Esophagus squamous epithelium (tissue), 5 donors: Measurements from ENCODE around the gene HSF2BP. TPM values are rescaled to one million over a fixed set of nuclear protein-coding genes. Genes with fewer than 3 reads are reported as not detected.
"Not testable (repeated sequence)": the region's sequence is repeated elsewhere in the genome, so short reads cannot be mapped to it uniquely, and the experiment has no call there.

Experiments
- DNase-seq: peaks from one replicate; lab custom pipeline; 2025; lab: John Stamatoyannopoulos, UW
- H3K27ac ChIP-seq, 4 donors: fragments of 200-600 bp; sonication (generic); one replicate each; pipeline ENCODE4 v1.5.1; 2016 to 2019; ENCODE audit warnings: mild to moderate bottlenecking in 1 of 4
- H3K27me3 ChIP-seq, 4 donors: fragments of 200-600 bp; sonication (generic); 1 replicate in 3 of 4; 2 replicates in 1 of 4; pipeline versions ENCODE4 v1.5.1 to v1.6.0; 2017 to 2021; ENCODE audit warnings: antibody characterized with exemption in 1 of 4
- H3K36me3 ChIP-seq, 3 donors: fragments of 200-600 bp; sonication (generic); one replicate each; pipeline ENCODE4 v1.5.1; 2016 to 2019
- H3K4me1 ChIP-seq, 3 donors: fragments of 200-600 bp; sonication (generic); one replicate each; pipeline ENCODE4 v1.5.1; 2017 to 2019
- H3K4me3 ChIP-seq, 4 donors: fragments of 200-600 bp; sonication (generic); 1 replicate in 3 of 4; 2 replicates in 1 of 4; pipeline ENCODE4 v1.5.1; 2016 to 2019; ENCODE audit warnings: mild to moderate bottlenecking in 2 of 4, moderate library complexity in 1 of 4
- H3K9me3 ChIP-seq, 3 donors: fragments of 200-600 bp; sonication (generic); one replicate each; pipeline ENCODE4 v1.5.1; 2016 to 2019
- POLR2A ChIP-seq, 4 donors: fragments of 450-650 bp; IDR thresholded peaks; one replicate each; pipeline ENCODE4 v1.6.1; 2017; ENCODE audit warnings: antibody characterized with exemption in 4 of 4, mild to moderate bottlenecking in 4 of 4, moderate library complexity in 3 of 4
- WGBS, 2 donors: methylation state at CpG; one replicate each; pipeline ENCODE4 v1.1.5; 2018; 5-methylcytosine and 5-hydroxymethylcytosine counted together
- intact Hi-C: fragments of 100-400 bp; cut with DNase I; formaldehyde crosslinking; loops from one replicate; pipeline ENCODE4 v1.15.0; 2022
- total RNA-seq, 4 donors: library from RNA; depleted of rRNA; stranded (reverse); fragments of >200 nt; gene quantifications; one replicate each; pipeline ENCODE4 v1.1.0, GENCODE V29; 2016
- TF ChIP-seq, protein P1 (sequence below), 6 experiments: fragments of 450-650 bp in 4 of 6; fragments of 200-600 bp in 2 of 6; sonication (generic) in 2 of 6; IDR thresholded peaks; one replicate each; pipeline ENCODE4 v1.5.1; 2016 to 2019; ENCODE audit warnings: antibody characterized with exemption in 6 of 6, mild to moderate bottlenecking in 4 of 6, moderate library complexity in 4 of 6
- donor health status: DM: yes; HTN: yes; CAD: no.

The HSF2BP gene
- total RNA-seq, 4 donors from 2014 or later: 0.35 to 1.1 (median 0.76) TPM; not detected in 1

GRCh38 chr21:43652616-43653015, 6.7 kb downstream of the HSF2BP start:
- no peak for DNase-seq
- TF ChIP-seq POLR2A (IDR thresholded peaks at IDR 0.05): no peak
- TF ChIP-seq, protein P1, sequence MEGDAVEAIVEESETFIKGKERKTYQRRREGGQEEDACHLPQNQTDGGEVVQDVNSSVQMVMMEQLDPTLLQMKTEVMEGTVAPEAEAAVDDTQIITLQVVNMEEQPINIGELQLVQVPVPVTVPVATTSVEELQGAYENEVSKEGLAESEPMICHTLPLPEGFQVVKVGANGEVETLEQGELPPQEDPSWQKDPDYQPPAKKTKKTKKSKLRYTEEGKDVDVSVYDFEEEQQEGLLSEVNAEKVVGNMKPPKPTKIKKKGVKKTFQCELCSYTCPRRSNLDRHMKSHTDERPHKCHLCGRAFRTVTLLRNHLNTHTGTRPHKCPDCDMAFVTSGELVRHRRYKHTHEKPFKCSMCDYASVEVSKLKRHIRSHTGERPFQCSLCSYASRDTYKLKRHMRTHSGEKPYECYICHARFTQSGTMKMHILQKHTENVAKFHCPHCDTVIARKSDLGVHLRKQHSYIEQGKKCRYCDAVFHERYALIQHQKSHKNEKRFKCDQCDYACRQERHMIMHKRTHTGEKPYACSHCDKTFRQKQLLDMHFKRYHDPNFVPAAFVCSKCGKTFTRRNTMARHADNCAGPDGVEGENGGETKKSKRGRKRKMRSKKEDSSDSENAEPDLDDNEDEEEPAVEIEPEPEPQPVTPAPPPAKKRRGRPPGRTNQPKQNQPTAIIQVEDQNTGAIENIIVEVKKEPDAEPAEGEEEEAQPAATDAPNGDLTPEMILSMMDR (IDR thresholded peaks at IDR 0.05): no peak

DNA sequence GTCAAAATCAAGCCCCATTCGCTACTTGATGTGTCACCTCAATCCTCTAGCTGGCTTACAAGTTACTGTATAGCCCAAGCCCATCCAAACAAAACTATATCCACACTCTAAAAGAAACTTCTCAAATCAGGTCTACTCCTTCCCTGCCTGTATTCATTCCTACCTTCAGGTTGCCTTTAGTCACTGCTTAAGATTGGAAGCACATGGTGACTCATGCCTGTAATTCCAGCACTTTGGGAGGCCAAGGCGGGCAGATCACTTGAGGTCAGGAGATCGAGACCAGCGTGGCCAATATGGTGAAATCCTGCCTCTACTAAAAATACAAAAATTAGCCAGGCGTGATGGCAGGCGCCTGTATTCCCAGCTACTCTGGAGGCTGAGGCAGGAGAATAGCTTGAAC, 7.4 kb downstream of the HSF2BP start:
- H3K4me1 ChIP-seq, H3K4me3 ChIP-seq, H3K27me3 ChIP-seq, H3K9me3 ChIP-seq, DNase-seq, H3K36me3 ChIP-seq, H3K27ac ChIP-seq, intact Hi-C loops: not testable (repeated sequence)
- WGBS, 2 donors: 86 to 88% methylated on average over 6 of the region's 6 CpGs

More at GRCh38 chr21:43652616-43653015, 6.7 kb downstream of the HSF2BP start:
- H3K27ac ChIP-seq: no peak overlapping the region
- intact Hi-C loops: no loop called here
- H3K4me1 ChIP-seq: peaks cover 0 to 4% (median 2%) of the 10 kb centered on the region in 3 donors
- no peaks in the 10 kb centered on the region for H3K36me3 ChIP-seq
- WGBS, 2 donors: 76 to 77% methylated on average over 6 of the region's 6 CpGs
- no peaks in the 10 kb centered on the region for H3K27me3 ChIP-seq
- no peak overlapping the region for H3K4me3 ChIP-seq
- no peaks in the 10 kb centered on the region for H3K9me3 ChIP-seq

DNA sequence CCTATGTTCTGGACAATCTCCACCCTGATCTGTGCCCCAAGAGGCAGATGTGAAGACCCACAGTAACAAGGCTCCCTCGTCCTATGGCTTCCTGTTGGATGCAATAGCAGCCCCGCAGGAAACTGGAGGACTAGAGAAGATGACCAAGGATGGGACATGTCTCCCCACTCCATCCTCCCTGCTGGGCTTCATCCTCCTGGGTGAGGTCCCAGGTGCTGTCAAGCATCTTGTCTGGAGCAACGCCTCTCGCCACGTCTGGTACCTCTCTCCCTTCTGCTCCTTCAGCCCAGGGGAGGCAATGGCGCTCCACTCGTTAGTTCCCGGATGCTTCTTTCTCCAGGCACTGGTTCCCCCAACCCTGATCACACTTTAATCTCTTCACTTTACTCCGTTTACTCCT, 11.1 kb downstream of the HSF2BP start:
- no peak for DNase-seq
- Histone ChIP-seq H3K4me1 (peaks cover 0 to 21% (median 9%) of the 10 kb centered on the region in 3 donors), H3K9me3 (no peaks in the 10 kb centered on the region), H3K27ac (no peak overlapping the region), H3K36me3 (no peaks in the 10 kb centered on the region), H3K4me3 (no peak overlapping the region), H3K27me3 (no peaks in the 10 kb centered on the region)
- WGBS, 2 donors: 67 to 78% methylated on average over 8 to 9 of the region's 9 CpGs
- intact Hi-C loops: no loop called here
- TF ChIP-seq POLR2A (IDR thresholded peaks at IDR 0.05): no peak
- TF ChIP-seq, protein P1 (IDR thresholded peaks at IDR 0.05): no peak

DNA sequence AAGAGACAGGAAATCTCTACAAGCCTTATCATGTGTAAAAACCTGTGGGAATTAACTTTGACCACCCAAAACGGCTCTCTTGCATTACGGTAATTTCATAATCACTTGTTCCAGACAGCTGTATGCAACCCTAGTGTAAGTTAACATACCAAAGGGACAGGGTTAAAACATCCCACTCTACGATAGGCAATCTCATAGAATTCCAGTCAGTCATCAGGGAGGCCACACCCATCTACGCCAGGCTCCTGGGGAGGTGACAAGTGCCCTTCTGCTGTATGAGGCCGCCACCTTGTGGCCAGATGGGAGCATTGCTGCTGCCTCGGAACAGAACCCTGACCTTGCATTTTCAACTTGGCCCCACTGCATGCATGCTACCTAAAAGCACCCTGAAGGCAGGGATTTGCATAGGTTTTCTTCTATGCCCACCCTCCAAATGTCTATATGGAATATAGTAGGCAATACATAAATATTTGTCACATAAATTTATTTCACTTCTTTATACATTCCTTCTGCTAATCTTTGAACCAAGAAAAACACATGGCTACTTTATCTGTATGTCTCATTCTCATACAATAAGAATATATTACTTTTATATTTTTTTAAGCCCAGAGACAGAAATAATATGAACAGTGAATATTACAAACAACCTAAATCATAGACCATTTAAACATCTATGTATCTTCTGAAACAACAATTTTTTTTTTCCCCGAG, 12.6 kb downstream of the HSF2BP start:
- DNase-seq: peak; percentile 47
- TF ChIP-seq POLR2A (IDR thresholded peaks at IDR 0.05): no peak
- TF ChIP-seq, protein P1 (IDR thresholded peaks at IDR 0.05): peak; percentile 99 to 100 (median 100)
- H3K27me3 ChIP-seq: no peaks in the 10 kb centered on the region
- H3K9me3 ChIP-seq: no peaks in the 10 kb centered on the region
- intact Hi-C loops: no loop called here
- 16 to 21% methylated on average over 7 of the region's 7 CpGs for WGBS, 2 donors
- no peak overlapping the region for H3K4me3 ChIP-seq
- H3K27ac ChIP-seq: peak overlapping the region in 2 of 4 donors; percentile 15 to 65
- no peaks in the 10 kb centered on the region for H3K36me3 ChIP-seq
- peaks cover 0 to 21% (median 9%) of the 10 kb centered on the region in 3 donors for H3K4me1 ChIP-seq

GRCh38 chr21:43645976-43646375, 13.3 kb downstream of the HSF2BP start:
- no peak for TF ChIP-seq POLR2A (IDR thresholded peaks at IDR 0.05)
- TF ChIP-seq, protein P1 (IDR thresholded peaks at IDR 0.05): no peak
- intact Hi-C loops: no loop called here
- Histone ChIP-seq H3K9me3 (no peaks in the 10 kb centered on the region), H3K27ac (peak overlapping the region in 3 of 4 donors; percentile 15 to 65 (median 52)), H3K36me3 (no peaks in the 10 kb centered on the region), H3K4me1 (peaks cover 0 to 21% (median 9%) of the 10 kb centered on the region in 3 donors), H3K4me3 (no peak overlapping the region), H3K27me3 (no peaks in the 10 kb centered on the region)
- DNase-seq: no peak
- 24 to 32% methylated on average over 4 of the region's 4 CpGs for WGBS, 2 donors
